Measurements from ENCODE around the gene DSEL.

DNA sequence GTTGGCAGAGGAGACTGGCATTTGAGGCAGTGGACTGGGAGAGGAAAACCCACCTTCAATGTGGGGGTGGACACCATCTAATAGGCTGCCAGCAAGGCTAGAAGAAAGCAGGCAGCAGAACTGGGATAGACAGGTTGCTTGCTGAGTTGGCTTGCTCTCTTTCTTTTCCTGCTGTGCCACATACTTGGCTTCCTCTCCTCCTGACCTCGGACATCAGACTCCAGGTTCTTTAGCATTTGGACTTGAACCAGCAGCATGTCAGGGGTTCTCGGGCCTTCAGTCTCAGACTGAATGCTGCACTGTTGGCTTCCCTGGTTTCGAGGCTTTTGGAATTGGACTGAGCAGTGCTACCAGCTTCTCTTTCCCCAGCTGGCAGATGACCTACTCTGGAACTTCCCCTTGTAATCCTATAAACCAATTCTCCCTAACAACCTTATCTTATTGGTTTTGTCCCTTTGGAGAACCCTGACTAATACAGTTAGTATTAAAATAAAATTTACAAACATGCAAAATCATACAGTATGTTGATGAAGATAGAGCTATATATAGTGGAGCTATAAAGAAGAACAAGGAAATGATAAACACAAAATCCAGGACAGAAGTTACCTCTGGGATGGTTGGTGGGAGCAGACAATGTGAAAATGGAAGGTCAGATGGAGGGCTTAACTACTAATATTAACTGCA, 15.9 kb downstream of the DSEL start:
- TF ChIP-seq EZH2 (IDR thresholded peaks at IDR 0.05; ENCODE audit: insufficient read depth, low read length) (no peak), CTCF (IDR thresholded peaks at IDR 0.05; ENCODE audit: insufficient read depth, low read depth, low read length) (no peak)
